ENCODE measurements around the gene ZNF454.

ZNF454 gene

DNA sequence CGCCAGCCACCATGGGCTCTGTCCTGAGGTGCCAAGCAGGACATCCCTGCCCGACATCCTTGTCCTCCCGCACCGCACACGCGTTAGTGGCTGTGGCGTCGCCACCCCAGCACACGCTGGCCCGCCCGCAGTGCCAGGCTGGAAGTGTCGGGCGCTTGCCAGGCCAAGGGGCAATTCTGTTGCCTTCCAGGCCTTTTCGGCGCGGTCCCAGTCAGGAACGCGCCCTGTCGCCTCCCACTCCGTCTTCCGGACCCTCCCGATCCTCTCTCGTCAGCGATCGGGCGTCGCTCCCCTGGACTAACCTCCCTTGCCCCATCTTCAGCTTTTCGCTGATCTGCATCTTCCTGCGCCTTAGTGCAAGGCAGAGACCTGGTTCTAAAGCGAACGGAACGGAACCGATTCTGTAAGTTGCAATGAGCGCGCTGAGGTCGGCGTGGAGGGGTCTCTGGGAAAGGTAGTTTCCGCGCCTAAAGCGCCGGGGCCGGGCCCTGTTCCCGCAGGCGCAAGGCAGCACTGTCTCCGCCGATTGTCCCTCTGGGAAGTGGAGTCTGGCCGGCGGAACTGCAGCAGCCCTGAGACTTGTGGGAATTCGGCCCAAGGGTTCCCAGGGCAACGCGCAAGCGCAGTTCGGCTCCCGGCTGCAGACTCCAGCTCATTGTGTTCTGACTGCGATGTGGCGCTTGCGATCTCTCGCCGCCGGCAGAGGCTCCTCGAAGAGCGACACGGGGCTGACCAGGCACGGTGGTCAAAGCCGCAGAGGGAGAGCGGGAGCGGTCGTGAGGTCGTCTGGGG, at the start of gene ZNF454:
Gene ZNF454, plus strand, starts transcription at position 630 of the 792 bp plus-strand sequence. CDS start 1,594 bp downstream, outside the sequence.
- DNase-seq (ENCODE audit: low read depth) = no peak

GRCh38 chr5:178895615-178896571, 45.1 kb upstream of the ZNF454 start, which contains the start of gene ZFP2:
TSS of gene ZFP2 (plus strand) at chr5:178895913. CDS start at chr5:178931314, 35,401 bp downstream.
- no peak for DNase-seq (ENCODE audit: low read depth)

DNA sequence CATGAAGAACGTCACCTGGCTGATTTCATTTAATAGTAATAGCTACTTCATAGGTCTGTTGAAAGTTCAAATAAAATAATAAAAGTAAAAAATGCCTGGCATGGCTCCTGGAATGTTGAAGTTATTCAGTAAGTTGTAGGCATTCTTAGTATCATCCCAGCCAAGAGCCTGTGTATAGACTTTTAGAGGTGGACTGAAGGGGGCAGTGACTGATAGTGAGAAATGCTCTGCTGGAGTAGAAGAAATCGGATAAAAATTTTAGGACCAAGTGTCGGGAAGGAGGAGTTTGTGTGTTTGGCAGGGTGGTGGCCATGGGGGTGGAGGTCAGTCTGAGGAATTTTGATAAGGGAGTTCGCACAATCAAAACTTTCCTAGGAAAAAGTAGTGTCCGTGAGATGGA, 41.7 kb upstream of the ZNF454 start:
- no peak for DNase-seq (ENCODE audit: low read depth)

DNA sequence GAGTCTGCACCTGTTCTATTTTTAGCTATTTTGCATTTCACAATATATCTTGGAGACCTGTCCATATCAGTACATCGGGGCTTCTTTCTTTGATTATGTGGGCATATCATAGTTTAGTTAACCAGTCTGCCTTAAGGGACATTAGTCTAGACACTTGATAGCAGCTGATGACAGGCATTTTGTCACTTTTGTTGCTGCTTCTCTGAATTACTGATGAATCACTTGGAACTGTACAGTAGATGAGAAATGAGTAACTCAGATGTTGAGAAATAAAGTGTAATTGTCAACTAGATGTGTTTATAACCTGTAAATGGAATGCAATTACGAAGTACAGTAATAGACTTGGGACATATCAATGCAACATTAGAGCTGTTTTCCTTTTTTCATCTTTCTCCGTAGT, 38.1 kb upstream of the ZNF454 start:
- no peak for DNase-seq (ENCODE audit: low read depth)

- DNase-seq (ENCODE audit: low read depth) = no peak
Observed at GRCh38 chr5:178931846-178932760, 8.9 kb upstream of the ZNF454 start.

DNA sequence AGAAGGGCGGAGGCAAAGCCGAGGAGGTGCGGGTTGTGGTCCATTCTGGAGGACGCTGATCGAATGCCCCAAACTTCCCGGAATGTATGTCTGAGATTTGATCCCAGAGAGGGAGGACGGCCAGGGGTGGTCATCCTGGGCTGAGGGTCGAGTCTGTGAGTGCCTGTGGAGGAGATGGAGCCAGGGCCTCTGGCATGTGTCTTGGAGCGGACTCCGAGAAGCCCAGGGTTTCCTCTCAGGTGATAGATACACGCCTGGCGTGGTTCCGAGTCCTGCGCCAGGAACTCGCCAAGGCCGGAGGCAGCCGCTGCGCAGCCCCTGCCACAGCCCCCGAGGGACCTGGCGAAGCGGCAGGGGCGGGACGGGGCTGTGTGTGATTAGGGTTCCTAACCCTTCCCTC, 363 bp downstream of the ZNF454 start:
- no peak for DNase-seq (ENCODE audit: low read depth)

DNA sequence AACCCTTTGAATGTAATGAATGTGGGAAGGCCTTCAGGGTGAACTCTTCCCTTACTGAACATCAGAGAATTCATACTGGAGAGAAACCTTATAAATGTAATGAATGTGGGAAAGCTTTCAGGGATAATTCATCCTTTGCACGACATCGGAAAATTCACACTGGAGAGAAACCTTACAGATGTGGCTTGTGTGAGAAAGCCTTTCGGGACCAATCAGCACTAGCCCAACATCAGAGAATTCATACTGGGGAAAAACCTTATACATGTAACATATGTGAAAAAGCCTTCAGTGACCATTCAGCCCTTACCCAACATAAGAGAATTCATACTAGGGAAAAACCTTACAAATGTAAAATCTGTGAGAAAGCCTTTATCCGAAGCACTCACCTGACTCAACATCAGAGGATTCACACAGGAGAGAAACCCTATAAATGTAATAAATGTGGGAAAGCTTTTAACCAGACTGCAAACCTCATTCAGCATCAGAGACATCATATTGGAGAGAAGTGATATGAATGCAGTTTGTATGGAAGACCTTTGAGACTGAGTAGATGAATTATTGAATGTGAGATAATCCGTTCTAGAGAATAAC, 24.6 kb downstream of the ZNF454 start:
- no peak for DNase-seq (ENCODE audit: low read depth)

GRCh38 chr5:178981381-178981780, 40.4 kb downstream of the ZNF454 start:
- no peak for DNase-seq (ENCODE audit: low read depth)

DNA sequence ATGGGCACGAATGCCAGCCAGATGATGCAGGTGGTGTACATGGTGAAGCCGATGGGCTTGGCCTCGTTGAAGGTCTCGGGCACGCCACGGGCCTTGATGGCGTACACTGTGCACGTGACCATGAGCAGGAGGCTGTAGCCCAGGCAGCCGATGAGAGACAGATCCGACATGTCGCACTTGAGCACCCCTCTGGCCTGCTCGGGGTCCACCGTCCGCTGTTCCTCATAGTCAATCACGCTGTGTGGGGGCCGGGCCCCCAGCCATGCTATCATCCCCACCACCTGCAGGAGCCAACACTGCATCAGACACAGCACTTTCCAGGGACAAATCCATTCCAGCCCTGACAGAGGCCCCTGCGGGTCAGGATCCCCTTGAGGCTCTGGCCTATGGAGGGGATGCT, 41.9 kb downstream of the ZNF454 start:
- no peak for DNase-seq (ENCODE audit: low read depth)

GRCh38 chr5:178983728-178984127, 42.7 kb downstream of the ZNF454 start:
- no peak for DNase-seq (ENCODE audit: low read depth)

DNA sequence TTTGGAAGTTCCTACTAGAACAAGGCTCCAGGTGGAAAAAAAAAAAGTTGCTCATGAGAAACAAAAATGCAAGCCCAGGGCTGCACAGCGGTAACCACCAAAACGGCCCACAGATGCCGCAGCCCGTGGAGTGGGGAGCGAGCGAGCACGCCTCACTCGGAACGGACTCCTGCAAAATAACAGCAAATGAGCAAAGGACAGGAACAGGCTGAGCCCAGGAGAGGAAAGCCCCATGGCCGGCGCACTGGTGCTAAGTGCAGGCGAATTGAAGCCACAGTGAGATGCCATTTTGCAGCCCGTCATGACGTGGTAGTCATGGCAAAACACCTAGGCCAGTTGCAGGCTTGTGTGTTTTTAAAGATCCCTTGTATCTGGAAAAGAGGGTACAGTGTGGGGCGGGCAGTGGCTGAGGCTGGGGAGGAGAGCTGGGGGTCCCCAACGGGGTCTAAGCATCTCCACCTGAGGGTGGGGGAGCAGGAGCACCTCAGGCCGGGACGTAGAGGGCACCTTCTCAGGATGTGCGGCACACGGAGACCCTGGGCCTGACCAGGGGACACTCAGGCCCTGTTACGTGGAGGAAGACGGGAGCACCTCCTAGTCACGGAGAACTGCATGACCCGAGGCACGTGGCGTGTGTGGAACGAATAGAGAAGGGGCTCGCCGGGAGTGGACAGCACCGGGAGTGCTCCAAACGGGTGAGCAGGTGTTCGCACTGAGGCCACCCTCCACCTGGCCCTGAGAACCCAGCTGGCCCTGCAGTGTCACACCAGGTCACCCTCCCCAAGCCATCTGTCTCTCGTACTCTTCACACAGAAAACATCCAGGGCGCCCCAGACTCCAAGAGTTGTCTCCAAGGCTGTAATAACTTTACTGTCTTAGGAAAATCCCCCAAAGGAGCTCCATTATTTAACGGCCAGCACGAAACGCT, 43.4 kb downstream of the ZNF454 start:
- no peak for DNase-seq (ENCODE audit: low read depth)

DNA sequence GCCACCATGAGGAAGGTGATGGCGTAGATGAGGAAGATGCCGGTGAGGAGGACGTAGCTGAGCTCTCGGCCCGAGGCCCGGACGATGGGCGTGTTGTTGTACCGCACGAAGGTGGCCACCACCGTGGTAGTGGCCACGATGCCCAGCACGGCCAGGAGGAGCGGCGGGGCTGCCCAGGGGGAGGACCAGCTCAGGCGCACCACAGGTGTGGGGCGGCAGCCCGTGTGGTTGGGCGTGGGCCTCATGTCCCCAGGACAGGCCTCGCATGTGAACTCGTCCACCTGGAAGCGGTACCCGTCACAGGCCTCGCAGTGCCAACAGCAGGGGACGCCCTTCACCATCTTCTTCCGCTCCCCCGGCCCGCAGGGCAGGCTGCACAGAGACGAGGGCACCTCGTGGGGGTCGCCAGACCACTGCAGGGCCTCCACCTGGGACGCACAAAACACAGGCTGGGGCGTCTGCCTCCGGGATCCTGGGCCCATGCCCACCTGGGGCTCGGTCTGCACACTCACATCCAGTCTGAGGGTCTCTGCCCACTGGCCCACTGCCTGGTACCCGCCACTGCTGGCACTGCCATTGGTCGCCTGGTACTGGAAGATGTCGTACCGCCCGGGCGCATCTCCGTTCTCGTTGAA, 45.4 kb downstream of the ZNF454 start:
- no peak for DNase-seq (ENCODE audit: low read depth)

GRCh38 chr5:178988436-178989220, 47.6 kb downstream of the ZNF454 start:
- no peak for DNase-seq (ENCODE audit: low read depth)

DNA sequence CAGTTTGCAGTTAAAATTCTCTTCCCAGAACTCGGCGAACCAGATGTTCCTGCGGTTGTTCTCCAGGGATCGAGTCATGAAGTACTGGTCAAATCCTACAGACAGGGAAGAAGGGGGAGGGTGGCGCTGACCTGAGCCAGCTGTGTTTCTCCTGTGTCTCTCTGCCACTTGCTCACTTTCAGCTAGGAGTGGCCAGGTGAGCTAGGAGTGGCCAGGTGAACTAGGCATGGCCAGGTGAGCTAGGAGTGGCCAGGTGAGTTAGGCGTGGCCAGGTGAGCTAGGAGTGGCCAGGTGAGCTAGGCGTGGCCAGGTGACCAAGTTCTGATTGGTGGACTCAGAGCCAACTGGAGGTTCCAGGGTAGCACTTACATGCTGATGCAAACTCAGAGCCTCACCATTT, 48.3 kb downstream of the ZNF454 start:
- no peak for DNase-seq (ENCODE audit: low read depth)

DNA sequence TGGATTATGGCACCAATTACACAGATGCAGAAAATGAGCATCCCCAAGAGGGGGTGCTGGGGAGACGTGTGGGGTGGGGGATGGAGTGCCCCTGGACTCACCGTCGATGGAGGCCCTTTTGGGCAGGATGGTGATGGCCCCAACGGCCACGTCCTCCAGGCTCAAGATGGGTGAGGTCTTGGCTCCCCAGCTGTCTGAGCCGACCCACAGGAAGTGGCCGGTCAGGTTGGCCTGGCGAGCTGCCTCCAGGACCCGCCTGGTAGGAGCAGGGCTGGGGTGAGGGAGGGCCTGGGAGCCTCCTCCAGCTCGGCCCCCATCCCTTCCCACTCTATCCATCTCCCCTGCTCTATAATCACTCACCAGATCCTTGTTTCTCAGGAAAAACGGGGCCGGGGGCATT, 49.5 kb downstream of the ZNF454 start:
- no peak for DNase-seq (ENCODE audit: low read depth)

DNA sequence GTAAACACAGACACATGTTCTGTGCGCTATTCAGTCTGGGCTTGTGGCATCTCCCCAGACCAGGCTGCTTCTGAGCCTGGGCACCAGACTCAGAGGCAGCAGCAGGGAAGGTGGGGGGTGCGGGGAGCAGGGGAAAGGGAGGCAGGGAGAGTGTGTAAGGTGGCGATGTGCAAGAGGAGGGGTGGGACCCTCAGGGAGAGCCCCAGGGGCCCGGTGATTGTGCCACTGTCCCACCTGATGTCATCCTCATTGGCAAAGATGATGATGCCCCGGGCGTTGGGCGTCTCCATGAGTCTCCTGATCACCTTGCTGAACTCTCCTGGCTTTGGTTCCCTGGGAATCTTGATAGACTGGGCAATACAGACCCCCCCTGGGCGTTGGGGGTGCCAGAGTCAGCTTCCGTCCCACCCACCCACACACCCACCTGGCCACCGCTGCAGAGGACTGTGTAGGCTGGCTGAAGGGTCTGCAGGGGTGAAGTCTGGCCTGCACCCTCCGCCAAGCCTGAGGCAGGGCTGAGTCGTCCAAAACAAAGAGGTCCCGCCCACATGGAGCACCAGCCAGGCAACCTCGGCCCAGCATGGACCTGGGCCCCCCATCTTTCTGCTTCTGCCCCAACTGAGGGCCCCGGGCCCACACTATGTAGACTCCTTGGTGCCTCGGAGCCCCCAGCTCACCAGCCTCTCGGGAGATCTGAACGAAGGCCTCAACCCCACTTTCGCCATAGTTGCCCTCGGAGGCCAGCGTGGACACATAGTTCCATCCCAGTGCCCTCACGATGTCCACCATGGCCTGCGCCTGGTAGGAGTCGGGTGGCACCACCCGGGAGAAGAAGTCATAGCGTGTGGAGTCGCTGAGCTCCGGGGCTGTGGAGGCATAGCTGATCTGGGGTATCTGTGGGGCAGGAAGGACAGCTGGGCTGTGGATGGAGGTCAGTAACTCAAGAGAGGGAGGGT, 50.5 kb downstream of the ZNF454 start:
- no peak for DNase-seq (ENCODE audit: low read depth)

DNA sequence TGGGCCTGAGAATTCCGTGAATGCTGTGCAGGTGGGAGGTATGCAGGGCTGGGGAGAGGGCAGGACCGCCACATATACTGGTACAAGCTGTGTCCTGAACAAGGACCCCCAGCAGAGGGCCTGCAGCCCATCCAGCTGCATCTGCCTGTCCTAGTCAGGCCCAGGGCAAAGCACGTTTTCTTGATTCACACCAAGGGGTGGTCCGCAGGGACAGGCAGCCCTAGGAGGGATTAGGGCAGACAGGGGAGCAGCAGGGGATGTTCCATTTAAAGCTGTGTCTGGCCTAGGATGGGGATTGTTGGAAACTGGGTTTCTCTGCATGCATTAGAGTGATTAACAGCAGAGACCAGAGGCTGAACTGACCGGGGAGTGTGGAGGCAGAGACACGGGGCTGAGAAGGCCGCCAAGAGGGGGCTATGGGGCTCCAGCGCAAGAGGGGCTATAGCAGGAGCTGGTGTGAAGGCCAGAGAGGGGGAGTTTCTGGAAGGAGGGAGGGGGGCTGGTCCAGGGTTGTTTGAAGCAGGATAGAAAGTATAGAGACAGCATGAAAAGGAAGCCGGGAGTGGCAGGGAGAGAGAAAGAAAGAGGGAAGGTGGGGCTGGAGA, 51.4 kb downstream of the ZNF454 start:
- DNase-seq (ENCODE audit: low read depth) = no peak

All from stimulated activated CD8-positive, alpha-beta memory T cell treated with anti-CD3 and anti-CD28 coated beads, Interleukin-12 subunit alpha, Interleukin-12 subunit beta, amount 100 ng/mL, for 1 hour (primary cell).